HG02973 (cell line): ENCODE results near the gene AGAP4.
"Not testable (repeated sequence)": the region's sequence is repeated elsewhere in the genome, so short reads cannot be mapped to it uniquely, and the experiment has no call there.

Source experiments
- ATAC-seq: cut with Tn5 transposase; IDR thresholded peaks from one replicate; pipeline ENCODE4 v1.9.1; 2021; ENCODE audit warnings: moderate library complexity; ENCODE audit not compliant: unreplicated experiment

The AGAP4 gene

DNA sequence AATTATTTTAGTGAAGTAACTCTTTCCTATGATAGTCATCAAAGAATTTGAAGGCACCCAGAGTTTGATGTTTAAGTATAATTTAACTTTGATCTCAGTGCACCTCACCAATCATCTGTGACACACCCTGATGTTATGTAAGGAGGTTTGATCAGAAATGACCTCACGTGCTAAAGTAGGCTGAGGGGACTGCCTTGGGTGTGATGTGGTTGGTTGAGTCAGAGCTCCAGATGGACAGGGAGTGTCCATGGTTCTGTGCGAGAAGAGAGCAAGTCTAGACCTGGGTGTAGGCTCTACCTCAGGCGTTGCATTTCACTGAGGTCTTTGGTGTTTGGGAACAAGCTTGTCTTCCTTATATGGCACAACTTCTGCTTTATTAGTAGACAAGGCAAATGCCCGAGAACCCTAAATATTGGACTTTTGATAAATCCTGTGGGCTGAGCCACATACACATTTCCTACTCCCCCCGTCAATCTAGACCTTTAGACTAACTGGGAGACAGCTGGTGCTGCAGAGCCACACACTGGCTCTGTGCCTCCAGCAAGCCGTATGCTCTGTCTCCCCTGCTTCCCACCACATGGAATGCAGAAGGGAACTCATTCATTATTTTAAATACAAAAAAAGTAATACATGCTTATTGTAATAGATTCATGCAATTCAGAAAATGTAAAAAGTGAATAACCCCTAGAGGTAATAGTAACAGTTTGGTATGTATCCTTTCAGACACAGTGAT lies 56.4 kb downstream of the AGAP4 start:
- not testable (repeated sequence) for ATAC-seq

DNA sequence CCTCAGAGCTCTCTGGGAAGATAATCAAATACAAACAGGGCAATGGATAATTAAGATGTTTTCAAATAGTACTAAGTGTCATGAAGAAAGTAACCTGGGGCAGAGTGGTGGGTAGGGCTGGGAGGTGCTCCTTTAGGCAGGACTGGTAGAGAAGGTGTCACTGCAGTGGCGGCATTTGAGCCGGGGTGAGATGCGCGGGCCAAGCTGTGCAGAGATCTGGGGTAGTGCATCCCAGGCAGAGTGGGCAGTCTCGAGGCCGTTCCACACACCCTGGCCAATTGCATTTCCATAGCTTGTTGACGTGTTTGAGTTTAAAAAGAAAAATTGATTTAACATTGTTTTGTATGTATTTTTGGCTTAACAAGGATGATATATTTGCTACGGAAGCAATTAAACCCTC lies 57.3 kb downstream of the AGAP4 start:
- ATAC-seq, result not testable (repeated sequence)

DNA sequence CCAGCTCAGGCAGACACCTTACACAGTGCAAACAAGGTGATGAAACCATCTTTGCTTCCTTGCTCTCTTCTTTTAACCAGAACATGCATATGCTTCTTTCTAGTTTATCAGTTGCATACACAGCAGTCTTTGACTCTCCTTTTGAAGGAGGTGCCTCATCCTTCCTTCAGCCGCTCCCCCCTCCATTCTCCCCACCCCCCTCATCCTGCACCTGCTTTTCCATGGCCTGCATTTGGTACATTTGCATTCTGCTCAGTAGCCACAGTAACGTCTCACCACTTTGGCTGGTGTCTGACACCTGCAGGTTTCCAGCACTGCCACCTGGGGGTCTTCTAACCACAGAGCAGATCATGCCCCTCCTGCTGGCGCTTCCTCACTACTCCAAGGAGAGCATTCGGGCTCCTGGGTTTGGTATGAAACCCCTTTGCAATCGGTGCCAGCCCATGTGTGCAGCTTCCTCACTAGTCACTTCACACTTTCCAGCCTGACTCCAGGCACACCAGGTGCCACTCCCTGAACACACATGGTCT lies 60.0 kb downstream of the AGAP4 start:
- ATAC-seq, result not testable (repeated sequence)

DNA sequence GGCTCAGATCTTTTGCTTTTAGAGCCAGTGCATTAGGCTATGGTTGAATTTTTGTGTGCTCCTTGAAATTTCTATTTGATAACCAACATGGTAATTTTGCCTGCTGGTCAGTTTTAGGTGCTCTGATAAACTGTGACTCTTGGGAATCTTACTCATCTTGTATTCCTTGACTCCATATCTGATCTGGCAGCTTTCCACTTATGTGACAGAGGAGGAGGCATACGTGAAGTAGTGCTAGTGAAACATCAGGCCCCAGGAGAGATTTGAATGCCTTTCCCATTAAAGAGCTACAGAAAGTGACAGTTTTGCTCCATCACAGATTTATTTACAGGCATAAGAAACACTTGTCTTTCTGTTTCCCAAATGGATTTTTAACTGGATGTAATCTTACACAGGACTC lies 61.1 kb downstream of the AGAP4 start:
- ATAC-seq, result not testable (repeated sequence)
